ENCODE measurements around the gene ALK.
"Not testable (repeated sequence)": the region's sequence is repeated elsewhere in the genome, so short reads cannot be mapped to it uniquely, and the experiment has no call there.

Gene ALK

DNA sequence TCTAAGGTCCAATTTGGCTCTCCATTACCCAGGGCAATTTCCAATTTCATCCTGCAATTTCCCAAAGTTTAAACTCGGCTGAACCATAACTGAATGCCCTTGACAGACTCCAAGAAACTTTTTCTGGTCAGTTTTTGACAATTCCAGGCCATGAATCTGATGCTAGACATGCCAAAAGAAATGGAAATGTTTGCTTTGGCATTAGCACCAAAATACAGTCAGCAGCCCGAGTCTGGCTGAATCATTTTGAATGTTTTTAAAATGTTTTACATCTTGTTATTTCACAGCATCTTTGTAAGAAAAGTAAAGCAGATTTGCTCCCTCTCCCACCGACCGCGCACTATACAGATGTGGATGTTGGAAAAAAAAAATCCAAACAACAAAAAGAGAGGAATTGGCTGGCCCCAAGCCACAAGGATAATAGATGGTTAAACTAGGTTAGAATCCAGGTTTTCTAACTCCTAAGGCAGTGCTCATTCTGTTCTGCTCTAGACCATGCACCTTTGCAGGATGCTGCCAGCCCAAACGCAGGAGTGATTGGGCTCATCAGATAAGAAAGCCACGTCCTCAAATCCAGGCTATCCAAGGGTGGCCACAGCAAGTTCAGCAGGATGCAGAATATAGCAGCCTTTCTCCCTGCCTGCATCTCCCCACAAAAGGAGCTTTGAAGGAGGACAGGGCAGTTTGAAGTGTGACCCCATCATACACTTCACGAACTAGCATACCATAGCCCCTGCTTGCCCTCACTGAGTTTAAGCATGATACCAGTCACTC, 167.5 kb downstream of the ALK start:
- Histone ChIP-seq H3K27me3 (replicated peaks; ENCODE audit: control insufficient read depth, insufficient read depth, low read length) (no peaks in the 10 kb centered on the region), H3K4me3 (ENCODE audit: low read length) (no peak overlapping the region), H3K36me3 (ENCODE audit: control insufficient read depth, insufficient read depth, low read length, severe bottlenecking) (no peaks in the 10 kb centered on the region), H3K4me1 (ENCODE audit: control insufficient read depth, insufficient read depth, low read length) (peaks cover 15% of the 10 kb centered on the region), H3K9ac (ENCODE audit: low read length) (no peak overlapping the region), H3K9me3 (ENCODE audit: control insufficient read depth, low read length) (no peaks in the 10 kb centered on the region)
- peak; percentile 82 for DNase-seq (ENCODE audit: low read depth)

GRCh38 chr2:29751390-29751789, 170.0 kb downstream of the ALK start:
- H3K27me3 ChIP-seq (replicated peaks; ENCODE audit: control insufficient read depth, insufficient read depth, low read length) = no peaks in the 10 kb centered on the region
- no peak overlapping the region for H3K9ac ChIP-seq (ENCODE audit: low read length)
- H3K36me3 ChIP-seq (ENCODE audit: control insufficient read depth, insufficient read depth, low read length, severe bottlenecking) = no peaks in the 10 kb centered on the region
- peaks cover 16% of the 10 kb centered on the region for H3K4me1 ChIP-seq (ENCODE audit: control insufficient read depth, insufficient read depth, low read length)
- no peak for DNase-seq (ENCODE audit: low read depth)
- no peaks in the 10 kb centered on the region for H3K9me3 ChIP-seq (ENCODE audit: control insufficient read depth, low read length)
- no peak overlapping the region for H3K4me3 ChIP-seq (ENCODE audit: low read length)

- H3K9ac ChIP-seq (ENCODE audit: low read length); H3K36me3 ChIP-seq (ENCODE audit: control insufficient read depth, insufficient read depth, low read length, severe bottlenecking); H3K9me3 ChIP-seq (ENCODE audit: control insufficient read depth, low read length); H3K27me3 ChIP-seq (replicated peaks; ENCODE audit: control insufficient read depth, insufficient read depth, low read length); DNase-seq (ENCODE audit: low read depth); H3K4me3 ChIP-seq (ENCODE audit: low read length): not testable (repeated sequence)
- H3K4me1 ChIP-seq (ENCODE audit: control insufficient read depth, insufficient read depth, low read length) = peaks cover 16% of the 10 kb centered on the region
These were observed 170.9 kb downstream of the ALK start for GRCh38 chr2:29750463-29750862.

DNA sequence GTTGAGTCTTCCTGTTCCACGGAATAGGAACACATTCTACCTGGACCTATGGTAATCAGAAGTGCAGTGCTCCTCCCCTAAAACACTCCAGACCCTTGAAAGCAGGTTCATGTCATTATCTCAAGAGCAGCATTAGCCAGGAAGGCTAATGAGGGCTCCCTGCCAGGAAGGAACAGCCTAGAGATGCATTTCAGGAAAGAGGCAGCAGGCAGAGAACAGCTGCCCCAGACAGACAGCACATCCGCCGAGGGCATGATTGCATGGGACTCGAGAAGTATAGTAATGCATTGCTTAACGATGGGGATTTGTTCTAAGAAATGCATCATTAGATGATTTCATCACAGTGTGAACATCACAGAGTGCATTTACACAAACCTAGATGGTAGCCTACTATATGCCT, 171.5 kb downstream of the ALK start:
- Histone ChIP-seq H3K27me3 (replicated peaks; ENCODE audit: control insufficient read depth, insufficient read depth, low read length) (no peaks in the 10 kb centered on the region), H3K4me3 (ENCODE audit: low read length) (no peak overlapping the region), H3K9ac (ENCODE audit: low read length) (no peak overlapping the region), H3K9me3 (ENCODE audit: control insufficient read depth, low read length) (no peaks in the 10 kb centered on the region), H3K36me3 (ENCODE audit: control insufficient read depth, insufficient read depth, low read length, severe bottlenecking) (no peaks in the 10 kb centered on the region), H3K4me1 (ENCODE audit: control insufficient read depth, insufficient read depth, low read length) (peaks cover 16% of the 10 kb centered on the region)
- no peak for DNase-seq (ENCODE audit: low read depth)

DNA sequence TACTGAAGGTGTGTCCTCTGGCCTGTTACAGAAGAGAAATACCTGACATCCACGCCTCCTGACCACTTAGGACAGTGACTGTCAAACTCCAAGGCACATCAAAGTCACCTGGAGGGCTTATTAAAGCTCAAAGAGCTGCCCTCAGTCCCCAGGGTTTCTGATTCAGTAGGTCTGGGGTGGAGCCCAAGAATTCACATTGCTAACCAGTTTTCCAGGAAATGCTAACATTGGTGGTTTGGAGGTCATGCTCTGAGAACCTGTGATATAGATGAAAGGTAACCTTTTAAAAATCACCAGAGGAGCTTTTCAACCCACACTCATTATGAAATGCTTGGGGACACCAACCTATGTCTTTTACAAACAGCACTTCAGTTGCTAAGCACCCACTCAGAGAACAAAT, 172.3 kb downstream of the ALK start:
- Histone ChIP-seq H3K27me3 (replicated peaks; ENCODE audit: control insufficient read depth, insufficient read depth, low read length) (no peaks in the 10 kb centered on the region), H3K36me3 (ENCODE audit: control insufficient read depth, insufficient read depth, low read length, severe bottlenecking) (no peaks in the 10 kb centered on the region), H3K9me3 (ENCODE audit: control insufficient read depth, low read length) (no peaks in the 10 kb centered on the region), H3K9ac (ENCODE audit: low read length) (no peak overlapping the region), H3K4me1 (ENCODE audit: control insufficient read depth, insufficient read depth, low read length) (peaks cover 13% of the 10 kb centered on the region), H3K4me3 (ENCODE audit: low read length) (no peak overlapping the region)
- DNase-seq (ENCODE audit: low read depth) = no peak

- Histone ChIP-seq H3K4me3 (ENCODE audit: low read length) (no peak overlapping the region), H3K36me3 (ENCODE audit: control insufficient read depth, insufficient read depth, low read length, severe bottlenecking) (no peaks in the 10 kb centered on the region), H3K27me3 (replicated peaks; ENCODE audit: control insufficient read depth, insufficient read depth, low read length) (no peaks in the 10 kb centered on the region), H3K4me1 (ENCODE audit: control insufficient read depth, insufficient read depth, low read length) (peaks cover 4% of the 10 kb centered on the region), H3K9me3 (ENCODE audit: control insufficient read depth, low read length) (no peaks in the 10 kb centered on the region), H3K9ac (ENCODE audit: low read length) (no peak overlapping the region)
- DNase-seq (ENCODE audit: low read depth) = peak; percentile 44
These were observed 173.5 kb downstream of the ALK start for GRCh38 chr2:29747786-29748470.

GRCh38 chr2:29744976-29745375, 176.4 kb downstream of the ALK start:
- no peaks in the 10 kb centered on the region for H3K36me3 ChIP-seq (ENCODE audit: control insufficient read depth, insufficient read depth, low read length, severe bottlenecking)
- no peak overlapping the region for H3K9ac ChIP-seq (ENCODE audit: low read length)
- no peak overlapping the region for H3K4me3 ChIP-seq (ENCODE audit: low read length)
- H3K27me3 ChIP-seq (replicated peaks; ENCODE audit: control insufficient read depth, insufficient read depth, low read length) = no peaks in the 10 kb centered on the region
- peaks cover 4% of the 10 kb centered on the region for H3K4me1 ChIP-seq (ENCODE audit: control insufficient read depth, insufficient read depth, low read length)
- H3K9me3 ChIP-seq (ENCODE audit: control insufficient read depth, low read length) = no peaks in the 10 kb centered on the region
- no peak for DNase-seq (ENCODE audit: low read depth)

DNA sequence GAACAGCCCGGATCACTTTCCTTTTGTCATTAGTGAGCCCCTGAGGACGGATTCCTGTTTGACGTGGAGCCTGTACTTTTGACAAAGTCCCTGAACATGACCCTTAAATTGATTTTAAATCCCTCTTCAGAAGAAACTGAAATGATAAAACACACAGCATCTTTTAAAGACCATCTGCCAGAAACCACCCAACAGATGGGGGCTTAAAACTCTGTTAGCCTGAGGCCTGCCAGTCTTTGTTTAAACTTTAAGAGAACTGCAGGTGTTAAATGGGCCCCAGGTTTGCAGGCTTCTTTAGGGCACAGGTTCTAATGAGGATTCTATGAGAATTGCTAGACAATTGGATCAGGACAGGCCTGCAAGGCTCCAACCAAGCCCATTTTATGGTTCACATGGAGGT, 177.9 kb downstream of the ALK start:
- H3K9me3 ChIP-seq (ENCODE audit: control insufficient read depth, low read length) = no peaks in the 10 kb centered on the region
- no peak for DNase-seq (ENCODE audit: low read depth)
- H3K36me3 ChIP-seq (ENCODE audit: control insufficient read depth, insufficient read depth, low read length, severe bottlenecking) = no peaks in the 10 kb centered on the region
- H3K9ac ChIP-seq (ENCODE audit: low read length) = no peak overlapping the region
- H3K27me3 ChIP-seq (replicated peaks; ENCODE audit: control insufficient read depth, insufficient read depth, low read length) = no peaks in the 10 kb centered on the region
- no peaks in the 10 kb centered on the region for H3K4me1 ChIP-seq (ENCODE audit: control insufficient read depth, insufficient read depth, low read length)
- H3K4me3 ChIP-seq (ENCODE audit: low read length) = no peak overlapping the region

GRCh38 chr2:29742656-29743055, 178.7 kb downstream of the ALK start:
- no peaks in the 10 kb centered on the region for H3K36me3 ChIP-seq (ENCODE audit: control insufficient read depth, insufficient read depth, low read length, severe bottlenecking)
- H3K9ac ChIP-seq (ENCODE audit: low read length) = no peak overlapping the region
- H3K4me1 ChIP-seq (ENCODE audit: control insufficient read depth, insufficient read depth, low read length) = no peaks in the 10 kb centered on the region
- no peaks in the 10 kb centered on the region for H3K27me3 ChIP-seq (replicated peaks; ENCODE audit: control insufficient read depth, insufficient read depth, low read length)
- DNase-seq (ENCODE audit: low read depth) = no peak
- no peak overlapping the region for H3K4me3 ChIP-seq (ENCODE audit: low read length)
- no peaks in the 10 kb centered on the region for H3K9me3 ChIP-seq (ENCODE audit: control insufficient read depth, low read length)

DNA sequence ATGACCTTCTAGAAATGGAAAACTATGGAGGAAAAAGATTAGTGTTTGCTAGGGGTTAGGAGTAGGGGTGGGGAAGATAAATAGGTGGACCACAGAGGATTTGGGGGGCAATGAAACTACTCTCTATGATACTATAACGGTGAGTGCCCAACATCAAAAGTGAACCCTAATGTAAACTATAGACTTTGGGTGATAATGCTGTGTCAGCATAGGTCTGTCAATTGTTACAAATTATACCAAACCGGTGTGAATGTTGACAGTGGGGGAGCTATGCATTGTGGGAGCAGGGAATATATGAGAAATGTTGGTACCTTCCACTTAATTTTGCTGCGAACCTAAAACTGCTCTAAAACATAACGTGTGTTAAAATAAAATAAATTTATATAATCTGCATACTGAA, 180.3 kb downstream of the ALK start:
- DNase-seq (ENCODE audit: low read depth) = no peak
- H3K9ac ChIP-seq (ENCODE audit: low read length) = no peak overlapping the region
- H3K4me3 ChIP-seq (ENCODE audit: low read length) = no peak overlapping the region
- no peaks in the 10 kb centered on the region for H3K36me3 ChIP-seq (ENCODE audit: control insufficient read depth, insufficient read depth, low read length, severe bottlenecking)
- H3K4me1 ChIP-seq (ENCODE audit: control insufficient read depth, insufficient read depth, low read length) = no peaks in the 10 kb centered on the region
- H3K9me3 ChIP-seq (ENCODE audit: control insufficient read depth, low read length) = no peaks in the 10 kb centered on the region
- no peaks in the 10 kb centered on the region for H3K27me3 ChIP-seq (replicated peaks; ENCODE audit: control insufficient read depth, insufficient read depth, low read length)

DNA sequence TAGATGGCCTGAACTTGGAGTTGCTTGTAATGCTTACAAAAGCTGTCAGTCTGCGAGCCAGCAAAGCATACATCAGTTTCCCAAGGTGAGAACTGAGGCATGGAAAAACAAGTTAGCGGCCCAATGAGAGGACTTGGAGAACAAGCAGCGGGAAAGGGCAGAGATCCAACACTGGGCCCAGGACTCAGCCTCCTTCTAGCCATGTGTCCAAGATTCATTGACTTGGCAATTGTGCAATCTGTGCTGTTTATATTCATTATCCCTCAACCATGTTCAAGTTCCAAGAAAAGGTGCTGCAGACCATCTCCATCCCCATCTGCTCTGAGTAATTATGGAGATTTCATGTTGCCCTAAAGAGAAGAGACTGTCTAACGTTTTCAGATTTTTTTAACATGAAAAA, 187.4 kb downstream of the ALK start:
- no peaks in the 10 kb centered on the region for H3K9me3 ChIP-seq (ENCODE audit: control insufficient read depth, low read length)
- no peaks in the 10 kb centered on the region for H3K36me3 ChIP-seq (ENCODE audit: control insufficient read depth, insufficient read depth, low read length, severe bottlenecking)
- peaks cover 10% of the 10 kb centered on the region for H3K4me1 ChIP-seq (ENCODE audit: control insufficient read depth, insufficient read depth, low read length)
- no peaks in the 10 kb centered on the region for H3K27me3 ChIP-seq (replicated peaks; ENCODE audit: control insufficient read depth, insufficient read depth, low read length)
- DNase-seq (ENCODE audit: low read depth) = no peak
- H3K9ac ChIP-seq (ENCODE audit: low read length) = no peak overlapping the region
- no peak overlapping the region for H3K4me3 ChIP-seq (ENCODE audit: low read length)

Data from adipocyte (in vitro differentiated cells).